Hepatocyte (in vitro differentiated cells): ENCODE data around the gene PSMF1.

Experiments
- CTCF ChIP-seq: fragments of 200-600 bp; sonication (generic); IDR thresholded peaks from 2 replicates; pipeline ENCODE4 v1.5.1; 2016; ENCODE audit warnings: antibody characterized with exemption, mild to moderate bottlenecking; ENCODE audit not compliant: poor library complexity
- EZH2 ChIP-seq: fragments of 200-600 bp; sonication (generic); IDR thresholded peaks from 2 replicates; pipeline ENCODE4 v1.6.1; 2016; ENCODE audit warnings: antibody characterized with exemption, mild to moderate bottlenecking, borderline replicate concordance

GRCh38 chr20:1174787-1175186 lies 56.4 kb downstream of the PSMF1 start:
- TF ChIP-seq EZH2 = no peak
- TF ChIP-seq CTCF = no peak
